GOT3 (cell line): ENCODE measurements around the gene ACVRL1.

ENCODE experiments used
- DNase-seq: peaks from one replicate; lab custom pipeline; 2025; ENCODE audit warnings: mixed read lengths; lab: John Stamatoyannopoulos, UW

Gene ACVRL1

GRCh38 chr12:51907083-51907855, at the start of gene ACVRL1:
Gene ACVRL1 (plus strand): TSS chr12:51907504. CDS start chr12:51912475, 4,971 bp downstream.
- DNase-seq: no peak

- DNase-seq: no peak
These were observed 46.3 kb upstream of the ACVRL1 start for GRCh38 chr12:51860986-51861385.

GRCh38 chr12:51862947-51863346, 44.4 kb upstream of the ACVRL1 start:
- DNase-seq: no peak

GRCh38 chr12:51863363-51863932, 43.9 kb upstream of the ACVRL1 start:
- no peak for DNase-seq

GRCh38 chr12:51863933-51864832, 43.1 kb upstream of the ACVRL1 start:
- no peak for DNase-seq

GRCh38 chr12:51864833-51865670, 42.3 kb upstream of the ACVRL1 start:
- no peak for DNase-seq

- no peak for DNase-seq
These were observed 41.5 kb upstream of the ACVRL1 start for GRCh38 chr12:51865757-51866270.

- DNase-seq: no peak
These were observed 41.0 kb upstream of the ACVRL1 start for GRCh38 chr12:51866324-51866723.

GRCh38 chr12:51866762-51867161, 40.5 kb upstream of the ACVRL1 start:
- no peak for DNase-seq

GRCh38 chr12:51867371-51867770, 39.9 kb upstream of the ACVRL1 start:
- DNase-seq: no peak

- no peak for DNase-seq
These were observed 39.4 kb upstream of the ACVRL1 start for GRCh38 chr12:51867796-51868428.

- no peak for DNase-seq
These were observed 38.3 kb upstream of the ACVRL1 start for GRCh38 chr12:51868821-51869495.

- no peak for DNase-seq
These were observed 37.8 kb upstream of the ACVRL1 start for GRCh38 chr12:51869496-51869865.

- no peak for DNase-seq
These were observed 37.4 kb upstream of the ACVRL1 start for GRCh38 chr12:51869931-51870330.

GRCh38 chr12:51870504-51870903, 36.8 kb upstream of the ACVRL1 start:
- no peak for DNase-seq

GRCh38 chr12:51871126-51871525, 36.2 kb upstream of the ACVRL1 start:
- no peak for DNase-seq

GRCh38 chr12:51871918-51872688, 35.2 kb upstream of the ACVRL1 start:
- DNase-seq: no peak

- no peak for DNase-seq
These were observed 34.7 kb upstream of the ACVRL1 start for GRCh38 chr12:51872689-51872981.

- no peak for DNase-seq
These were observed 33.9 kb upstream of the ACVRL1 start for GRCh38 chr12:51873251-51873994.
